ENCODE measurements around the gene MTMR2. TPM values are rescaled to one million over a fixed set of nuclear protein-coding genes. Genes with fewer than 3 reads are reported as not detected.
"Not testable (repeated sequence)": the region's sequence is repeated elsewhere in the genome, so short reads cannot be mapped to it uniquely, and the experiment has no call there.

MTMR2 gene
- polyA plus RNA-seq, 4 donors: 61.2 to 63.3 (median 63.1) TPM

- no peak for DNase-seq (ENCODE audit: low read depth in 4 of 4, low spot score in 3 of 4)
These were observed 94.2 kb downstream of the MTMR2 start for GRCh38 chr11:95829580-95830259.

GRCh38 chr11:95827696-95828095 lies 96.2 kb downstream of the MTMR2 start:
- DNase-seq (ENCODE audit: low read depth in 4 of 4, low spot score in 3 of 4): no peak

DNA sequence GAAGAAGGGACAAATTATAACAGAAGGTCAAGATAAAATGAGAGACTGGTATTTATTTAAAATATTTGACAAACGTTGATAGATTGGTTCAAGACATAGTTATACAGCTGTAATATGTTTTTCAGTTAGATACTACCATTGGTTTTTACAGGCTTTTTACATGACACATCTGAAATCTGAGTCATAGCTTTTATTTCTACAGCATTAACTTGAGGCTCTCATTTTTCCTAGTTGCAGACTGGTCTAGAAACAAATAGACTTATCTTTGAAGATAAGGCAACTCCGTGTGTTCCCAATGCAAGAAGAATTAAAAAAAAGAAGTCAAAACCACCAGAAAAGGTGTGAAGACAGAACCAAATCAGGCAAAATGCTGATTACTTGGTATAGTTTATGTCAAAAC lies 102.3 kb downstream of the MTMR2 start:
- DNase-seq (ENCODE audit: low read depth in 4 of 4, low spot score in 3 of 4): no peak

DNA sequence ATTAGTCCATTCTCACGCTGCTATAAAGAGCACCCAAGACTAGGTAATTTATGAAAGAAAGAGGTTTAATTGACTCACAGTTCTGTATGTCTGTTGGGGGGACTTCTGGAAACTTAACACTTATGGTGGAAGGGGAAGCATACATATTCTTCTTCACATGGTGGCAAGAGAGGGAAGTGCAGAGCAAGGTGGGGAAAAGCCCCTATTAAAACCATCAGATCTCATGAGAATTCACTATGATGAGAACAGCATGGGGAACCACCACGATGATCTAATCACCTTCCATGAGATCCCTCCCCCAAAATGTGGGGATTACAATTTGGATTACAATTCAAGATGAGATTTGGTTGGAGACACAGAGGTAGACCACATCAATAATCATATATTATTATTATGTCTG lies 107.9 kb downstream of the MTMR2 start:
- no peak for DNase-seq (ENCODE audit: low read depth in 4 of 4, low spot score in 3 of 4)

DNA sequence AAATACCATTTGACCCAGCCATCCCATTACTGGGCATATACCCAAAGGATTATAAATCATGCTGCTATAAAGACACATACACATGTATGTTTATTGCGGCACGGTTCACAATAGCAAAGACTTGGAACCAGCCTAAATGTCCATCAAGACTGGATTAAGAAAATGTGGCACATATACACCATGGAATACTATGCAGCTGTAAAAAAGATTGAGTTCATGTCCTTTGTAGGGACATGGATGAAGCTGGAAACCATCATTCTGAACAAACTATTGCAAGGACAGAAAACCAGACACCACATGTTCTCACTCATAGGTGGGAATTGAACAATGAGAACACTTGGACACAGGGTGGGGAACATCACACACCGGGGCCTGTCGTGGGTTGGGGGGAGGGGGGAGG lies 112.9 kb downstream of the MTMR2 start:
- DNase-seq (ENCODE audit: low read depth in 4 of 4, low spot score in 3 of 4): not testable (repeated sequence)

GRCh38 chr11:95806464-95806863 lies 117.4 kb downstream of the MTMR2 start:
- not testable (repeated sequence) for DNase-seq (ENCODE audit: low read depth in 4 of 4, low spot score in 3 of 4)

GRCh38 chr11:95805869-95806268 lies 118.0 kb downstream of the MTMR2 start:
- DNase-seq (ENCODE audit: low read depth in 4 of 4, low spot score in 3 of 4): no peak

DNA sequence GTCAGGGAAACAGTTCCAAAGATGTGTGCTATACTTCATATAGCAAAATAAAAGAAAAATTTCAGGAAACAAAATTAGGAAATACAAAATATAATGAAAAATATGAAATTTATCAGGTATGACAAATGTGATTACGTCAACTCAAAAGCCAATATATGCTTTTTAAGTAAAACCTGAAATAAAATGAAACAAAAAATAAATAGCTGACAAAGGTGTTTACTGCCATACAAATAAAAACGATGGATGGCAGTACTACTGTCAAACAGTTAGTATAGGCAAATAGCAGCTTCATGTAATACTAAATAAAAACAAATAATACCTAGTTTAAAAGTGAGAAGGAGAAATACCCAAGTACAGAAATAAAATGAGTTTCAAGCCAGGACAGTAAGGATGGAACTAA lies 119.9 kb downstream of the MTMR2 start:
- no peak for DNase-seq (ENCODE audit: low read depth in 4 of 4, low spot score in 3 of 4)

DNA sequence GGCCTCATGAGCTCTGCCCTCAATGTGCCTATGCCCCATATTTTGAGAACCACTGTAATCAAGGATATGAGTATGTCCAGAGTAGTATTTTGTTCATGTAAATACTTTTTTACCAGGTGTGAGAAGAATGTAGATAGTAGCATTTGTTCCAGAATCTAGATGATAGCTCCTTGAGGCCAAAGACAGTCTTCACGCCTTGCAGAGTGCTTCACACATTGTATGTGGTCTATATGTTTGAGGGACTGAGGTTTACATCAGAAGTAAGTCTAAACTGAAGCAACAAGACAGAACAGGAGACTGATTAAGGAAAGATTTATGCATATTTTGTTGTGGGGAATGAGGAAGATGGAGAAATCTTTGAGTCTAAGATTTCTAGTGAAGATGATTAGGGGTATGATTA lies 121.1 kb downstream of the MTMR2 start:
- no peak for DNase-seq (ENCODE audit: low read depth in 4 of 4, low spot score in 3 of 4)

DNA sequence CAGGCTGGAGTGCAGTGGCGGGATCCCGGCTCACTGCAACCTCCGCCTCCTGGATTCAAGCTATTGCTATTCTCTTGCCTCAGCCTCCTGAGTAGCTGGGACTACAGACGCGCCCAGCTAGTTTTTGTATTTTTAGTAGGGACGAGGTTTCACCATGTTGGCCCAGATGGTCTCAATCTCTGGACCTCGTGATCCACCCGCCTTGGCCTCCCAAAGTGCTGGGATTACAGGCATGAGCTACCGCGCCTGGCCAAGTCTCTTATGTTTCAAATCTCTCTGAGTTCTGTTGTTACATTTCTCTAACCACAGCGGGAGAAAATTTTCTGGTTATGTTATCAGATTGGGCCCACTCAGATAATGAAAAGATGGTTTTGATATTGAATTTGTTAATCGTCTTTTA lies 123.5 kb downstream of the MTMR2 start:
- no peak for DNase-seq (ENCODE audit: low read depth in 4 of 4, low spot score in 3 of 4)

- DNase-seq (ENCODE audit: low read depth in 4 of 4, low spot score in 3 of 4): no peak
These were observed 124.4 kb downstream of the MTMR2 start for GRCh38 chr11:95799546-95799945.

DNA sequence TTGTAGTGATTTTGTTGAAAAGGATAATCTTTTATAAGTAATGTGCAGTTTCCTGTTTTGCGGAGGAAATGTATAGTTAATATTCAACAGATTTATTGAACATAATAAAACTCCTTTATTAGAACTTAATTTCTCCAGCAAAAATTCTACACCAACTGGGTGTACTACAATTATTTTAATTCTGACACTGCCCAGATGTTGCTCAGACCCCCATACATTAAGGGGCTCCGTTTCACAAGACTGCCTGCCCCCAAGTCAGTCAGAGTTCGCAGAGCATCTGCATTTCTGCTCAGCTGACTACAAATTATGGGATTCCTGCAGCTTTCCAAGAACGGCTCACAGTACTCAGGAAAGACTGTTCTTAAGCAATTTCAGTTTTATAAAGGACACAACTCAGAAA lies 127.4 kb downstream of the MTMR2 start:
- DNase-seq (ENCODE audit: low read depth in 4 of 4, low spot score in 3 of 4): peak in 2 of 4 donors; percentile 12 to 22

DNA sequence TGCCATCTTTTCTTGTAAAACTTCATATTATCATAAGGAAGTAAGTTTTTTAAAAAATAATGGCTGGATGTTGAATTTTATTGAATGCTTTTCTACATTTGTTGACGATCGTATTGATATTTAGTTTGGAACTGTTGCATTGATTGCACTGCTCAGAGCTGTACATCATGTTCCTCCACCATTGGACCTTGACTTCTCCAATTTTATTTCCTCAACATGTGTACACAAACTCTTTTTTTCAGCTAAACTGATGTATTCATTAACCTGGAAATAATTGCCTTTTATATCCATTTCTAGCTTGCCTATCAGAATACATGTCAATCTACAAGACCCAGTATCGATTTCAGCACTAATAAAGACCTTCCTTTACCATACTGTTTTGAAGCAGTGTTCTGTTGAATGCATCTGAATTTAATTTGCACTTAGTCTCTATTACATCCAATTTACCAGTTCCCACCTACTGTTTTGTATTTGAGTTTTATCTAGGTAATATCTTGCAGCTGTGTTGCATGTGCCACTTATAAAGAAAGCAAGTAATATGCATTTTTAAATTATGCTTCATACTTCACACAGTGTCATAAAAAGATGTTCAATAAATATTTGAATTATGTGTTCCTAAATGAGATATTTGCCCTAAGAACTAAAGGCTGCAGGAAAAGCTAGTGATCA lies 128.1 kb downstream of the MTMR2 start:
- DNase-seq (ENCODE audit: low read depth in 4 of 4, low spot score in 3 of 4): no peak

DNA sequence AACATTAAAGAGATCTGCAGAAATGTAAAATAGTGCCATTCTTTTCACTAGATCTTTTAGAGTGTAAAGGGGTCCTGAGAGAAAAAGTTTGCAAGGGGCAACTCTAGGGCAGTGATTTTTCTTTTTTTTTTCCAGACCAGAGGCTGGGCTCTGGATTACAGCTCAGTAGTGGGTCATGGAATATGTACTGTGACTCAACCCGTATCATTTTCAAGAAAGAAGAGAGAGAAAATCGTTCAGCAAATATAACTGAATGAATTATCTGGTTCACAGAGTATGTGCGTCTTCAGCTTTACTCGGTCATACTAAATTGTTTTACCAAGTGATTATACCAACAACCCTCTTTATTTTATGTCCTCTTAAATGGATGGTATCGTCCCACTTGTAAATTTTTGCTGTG lies 129.8 kb downstream of the MTMR2 start:
- DNase-seq (ENCODE audit: low read depth in 4 of 4, low spot score in 3 of 4): no peak

DNA sequence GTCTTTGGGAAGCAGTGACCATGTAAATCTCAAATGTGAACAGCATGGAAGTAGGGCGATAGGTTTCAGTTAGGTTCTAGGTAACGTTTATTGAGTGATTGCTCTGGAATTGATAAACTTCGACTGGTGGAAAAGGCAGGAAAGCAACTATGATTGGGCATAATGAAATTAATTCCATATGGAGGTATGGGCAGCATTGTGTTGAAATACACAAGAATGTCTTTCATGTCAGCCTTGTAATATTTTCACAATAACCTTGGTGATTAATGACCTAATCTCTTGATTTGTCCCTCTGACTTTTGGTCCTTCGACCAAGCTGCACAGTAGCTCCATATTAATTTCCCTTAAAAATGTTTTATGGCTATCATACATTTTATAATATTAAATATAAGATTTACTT lies 130.8 kb downstream of the MTMR2 start:
- DNase-seq (ENCODE audit: low read depth in 4 of 4, low spot score in 3 of 4): no peak

DNA sequence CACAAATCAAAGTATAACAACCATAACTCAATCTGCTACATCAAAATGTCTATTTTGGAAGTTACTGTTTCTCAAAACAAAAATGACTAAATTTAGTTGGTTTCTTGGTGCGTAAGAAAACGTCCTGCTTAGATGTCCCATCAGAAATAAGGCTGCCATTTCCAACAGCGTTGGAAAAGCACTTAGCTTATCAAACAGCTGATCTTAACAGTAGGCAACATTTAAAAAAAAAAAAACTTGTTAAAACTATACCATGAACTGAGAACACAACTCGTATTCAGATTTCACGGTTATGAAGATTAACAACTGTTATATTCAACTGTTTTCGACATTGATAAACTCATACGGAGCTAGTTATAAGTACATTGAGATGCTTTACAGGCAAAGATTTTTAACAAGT lies 131.2 kb downstream of the MTMR2 start:
- no peak for DNase-seq (ENCODE audit: low read depth in 4 of 4, low spot score in 3 of 4)

- no peak for DNase-seq (ENCODE audit: low read depth in 4 of 4, low spot score in 3 of 4)
These were observed 131.7 kb downstream of the MTMR2 start for GRCh38 chr11:95792200-95792599.

DNA sequence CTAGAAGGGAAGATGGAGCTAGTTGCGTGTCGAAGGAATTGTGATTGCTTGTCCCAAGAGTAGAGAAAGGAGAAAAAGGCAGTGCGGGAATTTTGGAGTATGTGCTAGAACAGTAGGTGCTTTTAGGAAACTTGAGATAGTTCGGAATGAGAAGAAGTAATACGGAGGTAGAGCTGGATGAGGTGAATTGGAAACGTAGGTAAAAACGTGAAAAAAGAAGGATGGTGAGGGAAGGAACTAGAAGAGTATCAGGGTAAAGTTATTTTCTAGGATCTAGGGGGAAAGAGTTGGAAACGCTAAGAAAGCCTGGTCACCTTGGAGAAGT lies 132.2 kb downstream of the MTMR2 start:
- no peak for DNase-seq (ENCODE audit: low read depth in 4 of 4, low spot score in 3 of 4)

- DNase-seq (ENCODE audit: low read depth in 4 of 4, low spot score in 3 of 4): peak; percentile 51 to 68 (median 60)
These were observed 132.8 kb downstream of the MTMR2 start for GRCh38 chr11:95790933-95791708.

DNA sequence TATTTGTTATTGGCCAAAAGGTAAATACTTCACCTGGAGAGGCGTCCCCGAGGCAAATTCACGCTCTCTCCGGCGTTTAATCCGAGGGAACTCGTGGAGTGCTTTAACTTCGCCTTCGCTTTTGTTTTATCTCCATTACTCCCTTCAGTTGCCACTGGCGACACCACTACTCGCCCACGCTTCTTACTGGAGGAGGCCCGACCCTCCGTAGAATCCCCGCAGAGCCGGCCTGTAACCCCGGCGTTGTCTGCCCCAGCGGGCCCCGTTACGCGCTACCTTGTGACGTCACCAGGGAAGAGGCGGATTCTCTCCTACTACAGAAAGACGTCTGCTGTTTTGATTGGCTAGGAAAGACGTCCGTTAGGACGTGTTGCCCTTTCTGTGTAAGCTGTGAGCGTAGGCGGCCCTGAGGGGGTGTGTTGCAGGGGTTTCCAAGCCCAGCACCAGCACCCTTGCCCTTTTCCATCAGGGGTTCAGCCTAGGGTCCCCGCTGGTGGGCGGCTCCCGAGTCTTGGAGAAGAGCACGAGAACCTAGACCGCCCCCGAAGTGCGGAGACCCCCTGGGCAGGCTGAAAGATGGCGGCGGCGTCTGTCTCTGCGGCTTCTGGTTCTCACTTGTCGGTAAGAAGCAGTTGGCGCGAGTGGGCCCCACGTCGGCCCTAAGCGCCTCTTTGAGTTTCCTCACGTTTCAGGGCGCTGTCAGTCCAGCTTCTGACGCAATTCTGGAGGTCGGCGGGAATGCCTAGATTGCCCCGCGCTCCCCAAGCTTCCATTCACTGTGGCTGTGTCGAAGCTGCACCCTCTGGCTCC lies 133.6 kb downstream of the MTMR2 start, which contains the start of gene CEP57:
Gene CEP57, plus strand, starts transcription at position 376 of the 810 bp plus-strand sequence. Its CDS starts 201 bp downstream, at position 577.
- DNase-seq (ENCODE audit: low read depth in 4 of 4, low spot score in 3 of 4): peak; percentile 97 to 98 (median 98)

All from right renal pelvis (tissue), 4 donors.